KG1 (cell line): ENCODE data around the gene HIRIP3.

Source experiments
- DNase-seq: peaks from one replicate; lab custom pipeline; 2025; lab: John Stamatoyannopoulos, UW

Gene HIRIP3

GRCh38 chr16:29983420-29984136 is 11.8 kb downstream of the HIRIP3 start:
- no peak for DNase-seq

- DNase-seq, result no peak
Observed at GRCh38 chr16:29982560-29983419, 12.6 kb downstream of the HIRIP3 start.

GRCh38 chr16:29978564-29979270 is 16.7 kb downstream of the HIRIP3 start:
- no peak for DNase-seq

- DNase-seq, result no peak
Observed at GRCh38 chr16:29978081-29978480, 17.3 kb downstream of the HIRIP3 start.

- DNase-seq, result no peak
Observed at GRCh38 chr16:29977063-29977825, 18.2 kb downstream of the HIRIP3 start.

- DNase-seq, result no peak
Observed at GRCh38 chr16:29975811-29976511, 19.5 kb downstream of the HIRIP3 start.

GRCh38 chr16:29975134-29975538 is 20.3 kb downstream of the HIRIP3 start:
- no peak for DNase-seq

- DNase-seq, result no peak
Observed at GRCh38 chr16:29974291-29975133, 20.9 kb downstream of the HIRIP3 start.

GRCh38 chr16:29973384-29974246 is 21.8 kb downstream of the HIRIP3 start, which contains the start of gene TAOK2:
Gene TAOK2, plus strand, starts transcription at chr16:29973868. Its CDS starts 3,905 bp downstream, at chr16:29977773.
- DNase-seq, result peak; percentile 92

- DNase-seq, result no peak
Observed at GRCh38 chr16:29972992-29973383, 22.4 kb downstream of the HIRIP3 start.

GRCh38 chr16:29972500-29972899 is 22.9 kb downstream of the HIRIP3 start:
- no peak for DNase-seq

- no peak for DNase-seq
Observed at GRCh38 chr16:29971304-29971703, 24.1 kb downstream of the HIRIP3 start.

GRCh38 chr16:29968205-29968604 is 27.2 kb downstream of the HIRIP3 start:
- no peak for DNase-seq

GRCh38 chr16:29963021-29963743 is 32.2 kb downstream of the HIRIP3 start:
- no peak for DNase-seq

GRCh38 chr16:29962344-29962994 is 32.9 kb downstream of the HIRIP3 start:
- DNase-seq, result no peak

- DNase-seq, result peak; percentile 95
Observed at GRCh38 chr16:29961479-29962343, 33.7 kb downstream of the HIRIP3 start, which contains the start of gene TMEM219. Gene TMEM219, plus strand, starts transcription at chr16:29962079. Its CDS starts 1,065 bp downstream, at chr16:29963144.

- no peak for DNase-seq
Observed at GRCh38 chr16:29961127-29961478, 34.3 kb downstream of the HIRIP3 start.
